HG03025 (cell line): ENCODE measurements around the gene SCN9A.
"Not testable (repeated sequence)": the region's sequence is repeated elsewhere in the genome, so short reads cannot be mapped to it uniquely, and the experiment has no call there.

Experiments used
- ATAC-seq: cut with Tn5 transposase; IDR thresholded peaks from one replicate; pipeline ENCODE4 v1.9.1; 2021; ENCODE audit warnings: mild to moderate bottlenecking, moderate library complexity; ENCODE audit not compliant: unreplicated experiment, low FRiP score

The SCN9A gene

GRCh38 chr2:166338831-166339339 lies 36.9 kb downstream of the SCN9A start:
- no peak for ATAC-seq

GRCh38 chr2:166337932-166338331 lies 37.8 kb downstream of the SCN9A start:
- ATAC-seq, result no peak

GRCh38 chr2:166335284-166335683 lies 40.5 kb downstream of the SCN9A start:
- ATAC-seq, result no peak

GRCh38 chr2:166334805-166335204 lies 40.9 kb downstream of the SCN9A start:
- ATAC-seq, result no peak

GRCh38 chr2:166333801-166334200 lies 41.9 kb downstream of the SCN9A start:
- ATAC-seq, result no peak

GRCh38 chr2:166332106-166332505 lies 43.6 kb downstream of the SCN9A start:
- no peak for ATAC-seq

- no peak for ATAC-seq
These were observed 44.3 kb downstream of the SCN9A start for GRCh38 chr2:166331468-166331867.

- no peak for ATAC-seq
These were observed 46.3 kb downstream of the SCN9A start for GRCh38 chr2:166329465-166329864.

GRCh38 chr2:166328147-166328546 lies 47.6 kb downstream of the SCN9A start:
- ATAC-seq, result no peak

GRCh38 chr2:166321076-166321475 lies 54.7 kb downstream of the SCN9A start:
- ATAC-seq, result no peak

- no peak for ATAC-seq
These were observed 61.6 kb downstream of the SCN9A start for GRCh38 chr2:166314022-166314759.

- ATAC-seq, result not testable (repeated sequence)
These were observed 62.9 kb downstream of the SCN9A start for GRCh38 chr2:166312863-166313262.

GRCh38 chr2:166307326-166307725 lies 68.4 kb downstream of the SCN9A start:
- ATAC-seq, result no peak

GRCh38 chr2:166304656-166305055 lies 71.1 kb downstream of the SCN9A start:
- no peak for ATAC-seq

GRCh38 chr2:166302036-166302435 lies 73.7 kb downstream of the SCN9A start:
- ATAC-seq, result no peak

GRCh38 chr2:166297951-166298350 lies 77.8 kb downstream of the SCN9A start:
- ATAC-seq, result no peak

GRCh38 chr2:166293984-166294383 lies 81.8 kb downstream of the SCN9A start:
- no peak for ATAC-seq

- ATAC-seq, result no peak
These were observed 90.5 kb downstream of the SCN9A start for GRCh38 chr2:166285215-166285614.

GRCh38 chr2:166284359-166284758 lies 91.4 kb downstream of the SCN9A start:
- ATAC-seq, result no peak

- ATAC-seq, result peak; percentile 71
These were observed 93.6 kb downstream of the SCN9A start for GRCh38 chr2:166282154-166282553.

GRCh38 chr2:166278856-166279255 lies 96.9 kb downstream of the SCN9A start:
- ATAC-seq, result no peak

GRCh38 chr2:166270376-166270775 lies 105.4 kb downstream of the SCN9A start:
- ATAC-seq, result no peak
